Hair follicular keratinocyte (primary cell): ENCODE results near the gene TMEM97. TPM values are rescaled to one million over a fixed set of nuclear protein-coding genes. Genes with fewer than 3 reads are reported as not detected.

Experiments
- total RNA-seq: library from RNA; depleted of rRNA; stranded (reverse); fragments of >200 nt; gene quantifications from 2 replicates; pipeline ENCODE4 v1.2.3, GENCODE V29; 2015

Gene TMEM97
- total RNA-seq = 31.0 and 36.8 TPM in 2 replicates

GRCh38 chr17:28318759-28319597 is at the start of gene TMEM97:
Gene TMEM97 (plus strand): TSS chr17:28319200. CDS start chr17:28319240, 40 bp downstream.

DNA sequence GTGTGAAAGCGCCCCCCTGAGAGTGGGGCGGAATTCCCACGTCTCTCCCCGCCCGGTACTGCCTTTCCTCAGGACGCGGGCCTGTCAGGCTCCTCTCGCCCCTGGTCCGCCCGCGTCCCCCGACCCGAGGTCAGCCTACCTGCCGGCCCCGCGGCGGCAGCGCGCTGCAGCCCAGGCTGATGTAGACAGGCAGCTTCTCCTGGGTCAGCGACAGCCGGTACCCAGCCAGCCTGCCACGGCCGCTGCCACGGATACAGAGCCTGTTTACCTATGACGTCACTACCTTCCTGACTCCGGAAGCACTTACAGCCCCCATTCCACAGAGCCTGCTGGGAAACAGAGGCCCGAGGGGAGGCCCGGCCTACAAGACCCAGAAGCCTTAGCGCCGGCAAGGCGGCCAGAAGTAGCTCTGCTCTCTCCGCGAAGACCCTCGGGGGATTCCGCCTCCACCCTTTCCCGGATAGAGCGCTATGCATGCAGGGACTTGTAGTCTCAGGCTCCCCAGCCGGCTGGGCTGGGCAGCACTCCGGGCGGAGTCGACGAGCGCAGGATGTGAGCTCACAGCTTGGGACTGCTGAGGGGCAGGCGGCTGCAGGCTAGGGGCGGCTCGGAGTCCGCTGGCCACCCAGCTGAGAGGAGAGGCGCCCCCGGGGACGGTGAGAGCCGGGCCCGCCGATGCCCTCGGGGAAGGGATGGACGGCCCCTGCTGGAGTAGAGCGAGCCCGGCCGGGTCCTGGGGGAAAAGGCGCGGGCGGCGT is 16.4 kb downstream of the TMEM97 start, which contains the start of the genes IFT20 and TNFAIP1:
TSS of gene IFT20 (minus strand) at position 272 of the 758 bp plus-strand sequence. CDS start 3,487 bp downstream, outside the sequence.
TSS of gene TNFAIP1 (plus strand) at position 561 of the 758 bp plus-strand sequence. CDS start 3,761 bp downstream, outside the sequence.

DNA sequence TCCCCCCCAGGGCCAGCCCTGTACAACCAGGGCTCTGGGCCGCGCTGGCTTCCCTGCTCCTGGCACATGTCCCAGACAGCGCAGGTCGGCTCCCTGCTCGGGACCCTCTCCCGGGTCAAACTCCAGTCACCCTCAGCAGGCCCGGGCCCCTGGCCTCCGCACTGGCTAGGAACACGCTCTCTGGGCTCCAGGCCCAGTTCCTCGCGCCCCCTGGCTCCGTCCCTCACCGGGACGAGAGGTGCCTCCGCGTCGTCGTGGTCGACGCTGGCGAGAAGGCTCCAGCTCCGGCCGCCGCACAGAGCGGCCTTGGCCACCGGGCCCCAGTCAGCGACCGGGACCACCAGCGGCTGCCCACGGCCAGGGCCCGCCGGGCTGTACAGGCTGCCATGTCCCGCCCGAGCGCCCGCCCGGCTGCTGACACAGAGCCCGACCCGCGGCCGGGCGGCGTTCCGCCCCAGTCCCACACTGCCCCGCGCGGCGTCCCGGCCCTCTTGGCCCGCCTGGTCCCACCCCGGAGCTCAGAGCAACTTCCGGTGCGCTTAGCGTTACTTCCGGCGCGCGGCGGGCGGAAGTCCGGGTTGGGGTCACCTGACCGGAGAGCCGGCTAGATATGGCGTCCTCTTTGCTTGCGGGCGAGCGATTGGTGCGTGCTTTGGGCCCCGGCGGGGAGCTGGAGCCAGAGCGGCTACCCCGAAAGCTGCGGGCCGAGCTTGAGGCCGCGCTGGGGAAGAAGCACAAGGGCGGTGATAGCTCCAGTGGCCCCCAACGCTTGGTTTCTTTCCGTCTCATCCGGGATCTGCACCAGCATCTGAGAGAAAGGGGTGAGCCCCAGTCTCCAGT is 38.3 kb downstream of the TMEM97 start, which contains the start of gene POLDIP2:
TSS of gene POLDIP2 (minus strand) at position 467 of the 840 bp plus-strand sequence. CDS start at position 388, 79 bp downstream.

GRCh38 chr17:28364665-28365363 is 45.8 kb downstream of the TMEM97 start, which contains the start of gene SEBOX:
Gene SEBOX (minus strand): TSS chr17:28365199. CDS start chr17:28365151, 48 bp downstream.

GRCh38 chr17:28370035-28370743 is 51.2 kb downstream of the TMEM97 start, which contains the start of gene VTN:
Gene VTN (minus strand): TSS chr17:28370307. CDS start chr17:28370203, 104 bp downstream.

DNA sequence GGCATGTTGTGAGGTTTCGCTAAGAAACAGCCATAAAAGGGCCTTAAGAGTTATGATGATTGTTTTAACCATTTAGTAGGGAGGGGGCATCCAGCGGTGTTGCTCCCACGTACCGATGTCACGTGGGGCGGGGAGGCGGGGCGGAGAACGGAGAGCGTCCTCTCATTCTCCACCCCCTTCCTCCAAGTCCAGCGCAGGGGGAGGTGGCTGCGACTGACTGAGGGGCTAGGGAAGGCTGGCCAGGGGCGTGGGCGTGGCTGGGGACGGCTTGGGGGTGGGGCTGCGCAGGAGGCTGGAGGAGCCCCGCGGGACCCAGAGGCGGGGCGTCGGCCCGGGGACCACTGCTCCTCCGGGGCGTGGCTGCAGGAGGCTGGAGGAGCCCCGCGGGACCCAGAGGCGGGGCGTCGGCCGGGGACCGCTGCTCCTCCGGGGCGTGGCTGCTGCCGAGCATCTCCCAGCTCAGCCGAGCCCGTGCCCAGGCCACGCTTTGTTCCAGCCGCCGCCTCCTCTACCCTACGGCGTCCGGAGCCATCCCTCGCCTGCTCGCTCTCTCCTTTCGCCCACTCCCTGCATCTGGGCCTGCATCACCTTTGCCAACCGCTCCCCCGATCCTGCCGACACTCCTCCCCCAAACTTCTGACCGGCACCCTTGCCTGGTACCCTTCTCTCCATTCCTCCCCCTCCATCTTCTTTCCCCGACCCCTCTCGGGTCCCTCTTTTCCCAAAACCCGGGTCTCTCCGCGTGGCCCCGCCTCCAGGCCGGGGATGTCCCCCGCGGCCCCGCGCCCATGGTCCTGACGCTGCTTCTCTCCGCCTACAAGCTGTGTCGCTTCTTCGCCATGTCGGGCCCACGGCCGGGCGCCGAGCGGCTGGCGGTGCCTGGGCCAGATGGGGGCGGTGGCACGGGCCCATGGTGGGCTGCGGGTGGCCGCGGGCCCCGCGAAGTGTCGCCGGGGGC is 52.5 kb downstream of the TMEM97 start, which contains the start of gene SARM1:
TSS of gene SARM1 (plus strand) at position 450 of the 958 bp plus-strand sequence. CDS start at position 789, 339 bp downstream.

Other genes with a start within 250 kb of the TMEM97 start
- gene IFT20, start 16.3 kb downstream of the TMEM97 start, total RNA-seq = 21.7 and 32.3 TPM in 2 replicates
- 62.6 and 67.4 TPM in 2 replicates for gene TNFAIP1, start 16.6 kb downstream of the TMEM97 start, total RNA-seq
- 96.1 and 112 TPM in 2 replicates for gene POLDIP2, start 38.3 kb downstream of the TMEM97 start, total RNA-seq
- gene SEBOX, start 46.0 kb downstream of the TMEM97 start, total RNA-seq = not detected in 2 replicates
- not detected in 2 replicates for gene VTN, start 51.1 kb downstream of the TMEM97 start, total RNA-seq
- gene SARM1, start 52.5 kb downstream of the TMEM97 start, total RNA-seq = 0.86 and 1.3 TPM in 2 replicates
- gene SLC46A1, start 87.0 kb downstream of the TMEM97 start, total RNA-seq = 5.2 and 6.1 TPM in 2 replicates
- not detected in 2 replicates for gene SLC13A2, start 154.4 kb downstream of the TMEM97 start, total RNA-seq
- 0.04 and 0.08 TPM in 2 replicates for gene FOXN1, start 187.1 kb downstream of the TMEM97 start, total RNA-seq
- gene UNC119, start 233.4 kb downstream of the TMEM97 start, total RNA-seq = 28.3 and 35.6 TPM in 2 replicates